Epithelial cell of esophagus (primary cell): Measurements from ENCODE around the gene RNF40.
A peak's percentile ranks its signal among the peaks of the same experiment; 100 is the strongest.

Experiments
- DNase-seq: peaks from one replicate; pipeline ENCODE4 v3.0.0; 2010; ENCODE audit warnings: low read depth
- H3K4me3 ChIP-seq: 2 replicates; pipeline ENCODE4 v1.5.1; 2011; ENCODE audit warnings: mild to moderate bottlenecking, low read length, control low read depth
- TF ChIP-seq, protein P1 (sequence below): IDR thresholded peaks from 2 replicates; pipeline ENCODE4 v1.5.1; 2011; ENCODE audit warnings: low read depth, mild to moderate bottlenecking, low read length, control low read depth, inconsistent platforms; ENCODE audit not compliant: insufficient read depth; ENCODE audit errors: missing control alignments

Gene RNF40

DNA sequence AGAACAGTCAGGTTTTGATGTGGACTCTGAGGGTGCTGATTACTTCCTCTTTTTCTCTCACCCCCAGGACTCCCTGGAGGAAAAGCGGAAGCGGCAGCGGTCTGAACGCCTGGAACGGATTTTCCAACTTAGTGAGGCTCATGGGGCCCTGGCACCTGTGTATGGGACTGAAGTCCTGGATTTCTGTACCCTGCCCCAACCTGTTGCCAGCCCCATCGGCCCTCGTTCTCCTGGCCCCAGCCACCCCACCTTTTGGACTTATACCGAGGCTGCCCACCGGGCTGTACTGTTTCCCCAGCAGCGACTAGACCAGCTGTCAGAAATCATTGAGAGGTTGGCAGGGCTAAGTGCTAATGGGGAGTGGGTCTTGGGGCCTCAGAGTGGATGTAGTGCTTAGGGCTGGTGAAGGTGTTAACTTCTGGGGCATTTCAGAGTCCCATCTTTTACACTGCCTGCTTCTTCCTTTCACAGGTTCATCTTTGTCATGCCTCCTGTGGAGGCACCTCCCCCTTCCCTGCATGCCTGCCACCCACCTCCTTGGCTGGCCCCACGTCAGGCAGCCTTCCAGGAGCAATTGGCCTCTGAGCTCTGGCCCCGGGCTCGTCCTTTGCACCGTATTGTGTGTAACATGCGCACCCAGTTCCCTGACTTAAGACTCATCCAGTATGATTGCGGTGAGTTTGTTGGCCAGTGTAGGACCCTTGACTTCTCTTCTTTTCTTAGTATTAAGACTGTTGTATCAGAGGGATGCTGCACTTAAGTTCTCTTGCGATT, 33.0 kb upstream of the RNF40 start:
- no peak overlapping the region for H3K4me3 ChIP-seq
- DNase-seq = no peak
- TF ChIP-seq, protein P1, sequence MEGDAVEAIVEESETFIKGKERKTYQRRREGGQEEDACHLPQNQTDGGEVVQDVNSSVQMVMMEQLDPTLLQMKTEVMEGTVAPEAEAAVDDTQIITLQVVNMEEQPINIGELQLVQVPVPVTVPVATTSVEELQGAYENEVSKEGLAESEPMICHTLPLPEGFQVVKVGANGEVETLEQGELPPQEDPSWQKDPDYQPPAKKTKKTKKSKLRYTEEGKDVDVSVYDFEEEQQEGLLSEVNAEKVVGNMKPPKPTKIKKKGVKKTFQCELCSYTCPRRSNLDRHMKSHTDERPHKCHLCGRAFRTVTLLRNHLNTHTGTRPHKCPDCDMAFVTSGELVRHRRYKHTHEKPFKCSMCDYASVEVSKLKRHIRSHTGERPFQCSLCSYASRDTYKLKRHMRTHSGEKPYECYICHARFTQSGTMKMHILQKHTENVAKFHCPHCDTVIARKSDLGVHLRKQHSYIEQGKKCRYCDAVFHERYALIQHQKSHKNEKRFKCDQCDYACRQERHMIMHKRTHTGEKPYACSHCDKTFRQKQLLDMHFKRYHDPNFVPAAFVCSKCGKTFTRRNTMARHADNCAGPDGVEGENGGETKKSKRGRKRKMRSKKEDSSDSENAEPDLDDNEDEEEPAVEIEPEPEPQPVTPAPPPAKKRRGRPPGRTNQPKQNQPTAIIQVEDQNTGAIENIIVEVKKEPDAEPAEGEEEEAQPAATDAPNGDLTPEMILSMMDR = no peak

DNA sequence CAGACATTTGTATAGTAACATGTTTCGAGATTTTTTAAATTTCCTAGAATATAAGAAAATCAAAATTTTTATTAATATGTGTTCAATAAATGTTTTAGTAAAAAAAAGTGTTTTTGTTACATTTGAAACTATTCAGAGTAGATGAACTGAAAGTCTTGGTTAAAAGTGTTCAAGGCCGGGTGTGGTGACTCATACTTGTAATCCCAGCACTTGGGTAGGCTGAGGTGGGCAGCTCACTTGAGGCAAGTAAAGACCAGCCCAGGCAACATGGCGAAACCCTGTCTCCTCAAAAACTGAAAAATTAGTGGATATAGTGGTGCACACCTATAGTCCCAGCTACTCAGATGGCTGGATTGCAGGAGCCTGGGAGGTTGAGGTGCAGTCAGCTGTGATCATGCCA, 30.7 kb upstream of the RNF40 start:
- peak; percentile 77 for DNase-seq
- no peak overlapping the region for H3K4me3 ChIP-seq
- TF ChIP-seq, protein P1 = no peak

DNA sequence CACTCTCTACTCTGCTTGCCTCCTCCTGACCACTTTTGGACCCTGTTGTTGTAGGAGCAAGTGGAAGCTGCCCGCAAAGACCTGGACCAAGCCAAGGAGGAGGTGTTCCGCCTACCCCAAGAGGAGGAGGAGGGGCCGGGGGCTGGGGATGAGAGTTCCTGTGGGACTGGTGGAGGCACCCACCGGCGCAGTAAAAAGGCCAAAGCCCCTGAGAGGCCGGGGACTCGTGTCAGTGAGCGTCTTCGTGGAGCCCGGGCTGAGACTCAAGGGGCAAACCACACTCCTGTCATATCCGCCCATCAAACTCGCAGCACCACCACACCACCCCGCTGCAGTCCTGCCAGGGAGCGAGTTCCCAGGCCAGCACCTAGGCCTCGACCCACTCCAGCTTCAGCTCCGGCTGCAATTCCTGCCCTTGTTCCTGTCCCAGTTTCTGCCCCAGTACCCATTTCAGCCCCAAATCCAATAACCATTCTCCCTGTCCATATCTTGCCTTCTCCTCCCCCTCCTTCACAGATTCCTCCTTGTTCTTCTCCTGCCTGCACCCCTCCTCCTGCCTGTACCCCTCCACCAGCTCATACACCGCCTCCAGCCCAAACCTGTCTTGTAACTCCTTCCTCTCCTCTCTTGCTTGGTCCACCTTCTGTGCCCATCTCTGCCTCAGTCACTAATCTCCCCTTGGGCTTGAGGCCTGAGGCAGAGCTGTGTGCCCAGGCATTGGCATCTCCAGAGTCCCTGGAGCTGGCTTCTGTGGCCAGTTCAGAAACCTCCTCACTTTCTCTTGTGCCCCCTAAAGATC, 24.9 kb upstream of the RNF40 start:
- TF ChIP-seq, protein P1 = no peak

DNA sequence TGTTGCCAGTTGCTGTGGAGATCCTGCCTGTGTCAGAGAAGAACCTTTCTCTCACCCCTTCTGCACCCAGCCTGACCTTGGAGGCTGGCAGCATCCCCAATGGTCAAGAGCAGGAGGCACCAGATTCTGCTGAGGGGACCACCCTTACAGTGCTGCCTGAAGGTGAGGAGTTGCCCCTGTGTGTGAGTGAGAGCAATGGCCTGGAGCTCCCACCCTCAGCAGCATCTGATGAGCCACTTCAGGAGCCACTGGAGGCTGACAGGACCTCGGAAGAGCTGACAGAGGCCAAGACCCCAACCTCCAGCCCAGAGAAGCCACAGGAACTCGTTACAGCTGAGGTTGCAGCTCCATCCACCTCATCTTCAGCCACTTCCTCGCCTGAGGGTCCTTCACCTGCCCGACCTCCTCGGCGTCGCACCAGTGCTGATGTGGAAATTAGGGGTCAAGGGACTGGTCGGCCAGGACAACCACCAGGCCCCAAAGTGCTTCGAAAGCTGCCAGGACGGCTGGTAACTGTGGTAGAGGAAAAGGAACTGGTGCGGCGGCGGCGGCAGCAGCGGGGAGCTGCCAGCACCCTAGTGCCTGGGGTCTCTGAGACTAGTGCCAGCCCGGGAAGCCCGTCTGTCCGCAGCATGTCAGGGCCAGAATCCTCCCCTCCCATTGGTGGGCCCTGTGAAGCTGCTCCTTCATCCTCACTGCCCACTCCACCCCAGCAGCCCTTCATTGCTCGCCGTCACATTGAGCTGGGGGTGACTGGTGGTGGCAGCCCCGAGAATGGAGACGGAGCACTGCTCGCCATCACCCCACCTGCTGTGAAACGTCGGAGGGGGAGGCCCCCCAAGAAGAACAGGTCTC, 24.1 kb upstream of the RNF40 start:
- DNase-seq = no peak
- no peak overlapping the region for H3K4me3 ChIP-seq
- TF ChIP-seq, protein P1 = no peak

More for the DNA sequence above, 24.9 kb upstream of the RNF40 start:
- no peak overlapping the region for H3K4me3 ChIP-seq
- no peak for DNase-seq

DNA sequence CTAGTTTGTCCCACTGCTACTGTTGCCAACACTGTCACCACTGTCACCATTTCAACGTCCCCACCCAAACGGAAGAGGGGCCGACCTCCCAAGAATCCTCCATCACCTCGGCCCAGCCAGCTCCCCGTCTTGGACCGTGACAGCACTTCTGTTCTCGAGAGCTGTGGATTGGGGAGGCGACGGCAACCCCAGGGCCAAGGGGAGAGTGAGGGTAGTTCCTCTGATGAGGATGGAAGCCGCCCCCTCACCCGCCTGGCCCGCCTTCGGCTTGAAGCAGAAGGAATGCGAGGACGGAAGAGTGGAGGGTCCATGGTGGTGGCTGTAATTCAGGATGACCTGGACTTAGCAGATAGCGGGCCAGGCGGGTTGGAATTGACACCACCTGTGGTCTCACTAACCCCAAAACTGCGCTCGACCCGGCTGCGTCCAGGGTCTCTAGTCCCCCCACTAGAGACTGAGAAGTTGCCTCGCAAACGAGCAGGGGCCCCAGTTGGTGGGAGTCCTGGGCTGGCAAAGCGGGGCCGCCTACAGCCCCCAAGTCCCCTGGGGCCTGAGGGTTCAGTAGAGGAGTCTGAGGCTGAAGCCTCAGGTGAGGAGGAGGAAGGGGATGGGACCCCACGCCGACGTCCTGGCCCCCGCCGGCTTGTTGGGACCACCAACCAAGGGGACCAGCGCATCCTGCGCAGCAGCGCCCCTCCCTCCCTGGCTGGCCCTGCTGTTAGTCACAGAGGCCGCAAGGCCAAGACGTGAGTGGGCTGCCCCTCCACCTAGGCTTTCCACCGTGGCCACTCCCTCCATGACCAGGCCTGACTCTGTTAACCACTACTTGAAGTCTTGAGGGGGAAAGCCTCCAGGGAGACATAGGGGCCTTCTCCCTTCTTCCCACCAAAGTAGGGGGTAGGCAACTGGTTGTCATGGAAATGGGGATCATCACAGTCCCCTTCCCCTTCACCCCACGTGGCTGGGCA, 22.9 kb upstream of the RNF40 start:
- no peak overlapping the region for H3K4me3 ChIP-seq
- TF ChIP-seq, protein P1 = no peak

More for the DNA sequence above, 22.9 kb upstream of the RNF40 start:
- no peak for DNase-seq
